Measurements from ENCODE around the gene CFTR. TPM values are rescaled to one million over a fixed set of nuclear protein-coding genes. Genes with fewer than 3 reads are reported as not detected.

Gene CFTR
- polyA plus RNA-seq, 1 donor (not counting 4 experiments of a cell fraction or from before 2014, with no cell fraction given), result not detected

DNA sequence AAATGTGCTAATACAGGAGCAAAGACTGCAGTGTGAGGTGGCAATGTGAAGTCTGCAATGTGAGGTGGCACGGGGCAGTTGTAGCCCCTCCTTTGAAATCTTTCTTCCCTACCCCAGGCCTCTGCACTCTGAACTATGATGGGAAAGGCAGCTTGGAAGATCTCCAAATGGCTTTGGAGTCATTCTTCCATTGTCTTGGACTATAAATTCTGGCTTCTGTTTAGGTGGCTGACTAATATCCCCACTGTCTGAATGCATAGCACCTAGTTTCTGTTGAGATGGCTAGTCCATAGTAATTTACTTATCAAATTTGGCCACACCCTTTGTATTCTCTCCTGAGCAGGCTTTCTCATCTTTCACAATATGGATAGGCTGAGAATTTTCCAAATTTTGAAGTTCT lies 175.0 kb downstream of the CFTR start:
- Histone ChIP-seq H4K20me1 (ENCODE audit: control insufficient read depth, extremely low read depth, insufficient read depth, low read length) (no peaks in the 10 kb centered on the region), H3K27ac (ENCODE audit: control insufficient read depth, insufficient read depth, low read length) (no peak overlapping the region), H3K9ac (ENCODE audit: control insufficient read depth, extremely low read depth, insufficient read depth, low read length) (no peak overlapping the region), H3K4me1 (ENCODE audit: control insufficient read depth, extremely low read depth, insufficient read depth, low read length) (no peaks in the 10 kb centered on the region), H3K27me3 (ENCODE audit: control insufficient read depth, extremely low read depth, insufficient read depth, low read length) (no peaks in the 10 kb centered on the region), H3K36me3 (ENCODE audit: control insufficient read depth in 2 of 2, extremely low read depth in 1 of 2, insufficient read depth in 2 of 2, low read length in 2 of 2) (no peaks in the 10 kb centered on the region), H2AFZ (ENCODE audit: control insufficient read depth, low read length) (no peak overlapping the region), H3K9me1 (ENCODE audit: control insufficient read depth, extremely low read depth, insufficient read depth, low read length) (no peaks in the 10 kb centered on the region), H3K4me2 (ENCODE audit: control insufficient read depth, extremely low read depth, insufficient read depth, low read depth, low read length) (no peak overlapping the region), H3K4me3 (ENCODE audit: control insufficient read depth in 2 of 3, extremely low read depth in 1 of 3, insufficient read depth in 2 of 3, low read depth in 1 of 3, low read length in 3 of 3) (no peak overlapping the region), H3K9me3 (ENCODE audit: control insufficient read depth, low read depth, low read length) (no peaks in the 10 kb centered on the region), H3K79me2 (ENCODE audit: control insufficient read depth, insufficient read depth, low read length) (no peaks in the 10 kb centered on the region)
- FAIRE-seq, result no peak
- dilution Hi-C loops (cut with MboI; ENCODE audit: extremely low pct_ligation_motif_present, low sequenced_read_pairs), result no loop called here
- TF ChIP-seq, protein P1, sequence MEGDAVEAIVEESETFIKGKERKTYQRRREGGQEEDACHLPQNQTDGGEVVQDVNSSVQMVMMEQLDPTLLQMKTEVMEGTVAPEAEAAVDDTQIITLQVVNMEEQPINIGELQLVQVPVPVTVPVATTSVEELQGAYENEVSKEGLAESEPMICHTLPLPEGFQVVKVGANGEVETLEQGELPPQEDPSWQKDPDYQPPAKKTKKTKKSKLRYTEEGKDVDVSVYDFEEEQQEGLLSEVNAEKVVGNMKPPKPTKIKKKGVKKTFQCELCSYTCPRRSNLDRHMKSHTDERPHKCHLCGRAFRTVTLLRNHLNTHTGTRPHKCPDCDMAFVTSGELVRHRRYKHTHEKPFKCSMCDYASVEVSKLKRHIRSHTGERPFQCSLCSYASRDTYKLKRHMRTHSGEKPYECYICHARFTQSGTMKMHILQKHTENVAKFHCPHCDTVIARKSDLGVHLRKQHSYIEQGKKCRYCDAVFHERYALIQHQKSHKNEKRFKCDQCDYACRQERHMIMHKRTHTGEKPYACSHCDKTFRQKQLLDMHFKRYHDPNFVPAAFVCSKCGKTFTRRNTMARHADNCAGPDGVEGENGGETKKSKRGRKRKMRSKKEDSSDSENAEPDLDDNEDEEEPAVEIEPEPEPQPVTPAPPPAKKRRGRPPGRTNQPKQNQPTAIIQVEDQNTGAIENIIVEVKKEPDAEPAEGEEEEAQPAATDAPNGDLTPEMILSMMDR (optimal IDR thresholded peaks at IDR 0.05 in 1 of 3, IDR thresholded peaks at IDR 0.05 in 1 of 3, conservative IDR thresholded peaks at IDR 0.05 in 1 of 3; ENCODE audit: extremely low read depth in 1 of 3, insufficient read depth in 2 of 3, low read length in 3 of 3), result no peak
- TF ChIP-seq EZH2 (IDR thresholded peaks at IDR 0.05; ENCODE audit: low read length), result no peak
- DNase-seq (ENCODE audit: low read depth, low spot score), result no peak

DNA sequence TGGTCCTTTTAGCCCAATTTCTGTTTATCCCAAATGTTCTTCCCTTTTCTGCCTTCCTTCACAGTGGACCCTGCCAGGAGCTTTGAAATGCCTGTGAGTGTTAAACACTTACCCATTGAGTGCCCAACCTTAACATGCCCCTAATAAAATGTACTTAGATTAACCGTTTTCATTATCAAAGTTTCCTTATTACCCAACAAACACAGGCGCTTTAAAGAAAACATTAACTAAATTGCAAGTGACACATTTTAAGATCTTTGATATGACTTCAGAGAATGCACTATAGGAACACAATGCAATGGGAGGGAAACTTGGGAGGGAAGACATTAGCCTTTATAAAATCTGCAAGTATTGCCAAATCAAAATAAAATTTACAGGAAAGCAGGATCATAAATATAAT lies 177.0 kb downstream of the CFTR start:
- H3K9me1 ChIP-seq (ENCODE audit: control insufficient read depth, extremely low read depth, insufficient read depth, low read length), result no peaks in the 10 kb centered on the region
- H3K36me3 ChIP-seq (ENCODE audit: control insufficient read depth in 2 of 2, extremely low read depth in 1 of 2, insufficient read depth in 2 of 2, low read length in 2 of 2), result no peaks in the 10 kb centered on the region
- no peak overlapping the region for H3K27ac ChIP-seq (ENCODE audit: control insufficient read depth, insufficient read depth, low read length)
- no peaks in the 10 kb centered on the region for H3K9me3 ChIP-seq (ENCODE audit: control insufficient read depth, low read depth, low read length)
- H3K27me3 ChIP-seq (ENCODE audit: control insufficient read depth, extremely low read depth, insufficient read depth, low read length), result no peaks in the 10 kb centered on the region
- no peak overlapping the region for H3K4me2 ChIP-seq (ENCODE audit: control insufficient read depth, extremely low read depth, insufficient read depth, low read depth, low read length)
- H2AFZ ChIP-seq (ENCODE audit: control insufficient read depth, low read length), result no peak overlapping the region
- no peak for TF ChIP-seq EZH2 (IDR thresholded peaks at IDR 0.05; ENCODE audit: low read length)
- TF ChIP-seq, protein P1 (optimal IDR thresholded peaks at IDR 0.05 in 1 of 3, IDR thresholded peaks at IDR 0.05 in 1 of 3, conservative IDR thresholded peaks at IDR 0.05 in 1 of 3; ENCODE audit: extremely low read depth in 1 of 3, insufficient read depth in 2 of 3, low read length in 3 of 3), result no peak
- no peak overlapping the region for H3K9ac ChIP-seq (ENCODE audit: control insufficient read depth, extremely low read depth, insufficient read depth, low read length)
- DNase-seq (ENCODE audit: low read depth, low spot score) (no peak), FAIRE-seq (no peak)
- H3K4me1 ChIP-seq (ENCODE audit: control insufficient read depth, extremely low read depth, insufficient read depth, low read length), result no peaks in the 10 kb centered on the region
- H3K79me2 ChIP-seq (ENCODE audit: control insufficient read depth, insufficient read depth, low read length), result no peaks in the 10 kb centered on the region
- no peak overlapping the region for H3K4me3 ChIP-seq (ENCODE audit: control insufficient read depth in 2 of 3, extremely low read depth in 1 of 3, insufficient read depth in 2 of 3, low read depth in 1 of 3, low read length in 3 of 3)
- H4K20me1 ChIP-seq (ENCODE audit: control insufficient read depth, extremely low read depth, insufficient read depth, low read length), result no peaks in the 10 kb centered on the region
- dilution Hi-C loops (cut with MboI; ENCODE audit: extremely low pct_ligation_motif_present, low sequenced_read_pairs), result no loop called here

Data from keratinocyte (primary cell).